GM23248 (cell line): ENCODE results near the gene OR5K2.

ENCODE experiments used
- EZH2 ChIP-seq: fragments of 200-600 bp; sonication (generic); IDR thresholded peaks from 2 replicates; pipeline ENCODE4 v1.6.1; 2018; ENCODE audit warnings: antibody characterized with exemption, mild to moderate bottlenecking; ENCODE audit not compliant: insufficient read depth, poor library complexity, severe bottlenecking
- EZH2phosphoT487 ChIP-seq: fragments of 200-600 bp; sonication (generic); IDR thresholded peaks from 2 replicates; pipeline ENCODE4 v1.6.1; 2018; ENCODE audit warnings: antibody characterized with exemption, moderate library complexity, mild to moderate bottlenecking, low read depth; ENCODE audit not compliant: insufficient read depth

DNA sequence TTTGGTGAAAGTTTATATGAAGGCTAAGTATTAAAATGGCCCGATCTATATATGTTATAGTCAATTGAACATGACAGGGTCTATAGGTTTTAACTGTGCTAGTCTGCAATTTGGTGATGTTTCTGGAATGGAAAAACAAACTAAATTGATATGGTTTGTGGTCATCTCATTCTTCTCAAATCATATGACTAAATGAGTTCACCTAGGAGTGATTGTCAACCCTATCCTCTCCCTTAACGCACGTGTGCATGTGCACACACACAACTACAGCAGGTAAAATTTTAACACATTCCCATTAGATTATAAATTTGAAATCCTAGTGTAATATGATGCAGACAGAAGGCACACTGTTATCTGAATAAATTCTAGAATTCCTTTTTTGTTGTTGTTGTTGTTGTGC is 16.3 kb downstream of the OR5K2 start:
- no peak for TF ChIP-seq EZH2phosphoT487
- no peak for TF ChIP-seq EZH2
